NCI-H1092 (cell line): ENCODE measurements around the gene FAM20C.
"Not testable (repeated sequence)": the region's sequence is repeated elsewhere in the genome, so short reads cannot be mapped to it uniquely, and the experiment has no call there.

Source experiments
- DNase-seq: peaks from one replicate; lab custom pipeline; 2025; lab: John Stamatoyannopoulos, UW

FAM20C gene

GRCh38 chr7:192701-193480, 520 bp downstream of the FAM20C start:
- no peak for DNase-seq

- DNase-seq = no peak
Measured at GRCh38 chr7:193481-194251, 1.3 kb downstream of the FAM20C start.

- no peak for DNase-seq
Measured at GRCh38 chr7:194252-195009, 2.1 kb downstream of the FAM20C start.

- DNase-seq = no peak
Measured at GRCh38 chr7:195010-195829, 2.8 kb downstream of the FAM20C start.

GRCh38 chr7:195830-196128, 3.4 kb downstream of the FAM20C start:
- no peak for DNase-seq

GRCh38 chr7:196283-196682, 3.9 kb downstream of the FAM20C start:
- DNase-seq = no peak

- no peak for DNase-seq
Measured at GRCh38 chr7:196778-197321, 4.5 kb downstream of the FAM20C start.

GRCh38 chr7:197413-198335, 5.3 kb downstream of the FAM20C start:
- no peak for DNase-seq

GRCh38 chr7:199483-200249, 7.3 kb downstream of the FAM20C start:
- DNase-seq = no peak

- no peak for DNase-seq
Measured at GRCh38 chr7:200290-200689, 7.9 kb downstream of the FAM20C start.

GRCh38 chr7:200704-201103, 8.3 kb downstream of the FAM20C start:
- DNase-seq = no peak

GRCh38 chr7:204326-204725, 12.0 kb downstream of the FAM20C start:
- DNase-seq = no peak

GRCh38 chr7:205115-206010, 13.0 kb downstream of the FAM20C start:
- peak; percentile 13 for DNase-seq

GRCh38 chr7:206351-206750, 14.0 kb downstream of the FAM20C start:
- not testable (repeated sequence) for DNase-seq

GRCh38 chr7:207418-208129, 15.2 kb downstream of the FAM20C start:
- no peak for DNase-seq

- no peak for DNase-seq
Measured at GRCh38 chr7:208130-208673, 15.8 kb downstream of the FAM20C start.

GRCh38 chr7:208816-209215, 16.4 kb downstream of the FAM20C start:
- DNase-seq = no peak

- no peak for DNase-seq
Measured at GRCh38 chr7:209416-209815, 17.0 kb downstream of the FAM20C start.
